DMS 273 treated with DMSO at 0.1 percent for 48 hours (cell line): Measurements from ENCODE around the gene RCSD1.

ENCODE experiments used
- DNase-seq: peaks from one replicate; lab custom pipeline; 2025; lab: John Stamatoyannopoulos, UW

The RCSD1 gene

DNA sequence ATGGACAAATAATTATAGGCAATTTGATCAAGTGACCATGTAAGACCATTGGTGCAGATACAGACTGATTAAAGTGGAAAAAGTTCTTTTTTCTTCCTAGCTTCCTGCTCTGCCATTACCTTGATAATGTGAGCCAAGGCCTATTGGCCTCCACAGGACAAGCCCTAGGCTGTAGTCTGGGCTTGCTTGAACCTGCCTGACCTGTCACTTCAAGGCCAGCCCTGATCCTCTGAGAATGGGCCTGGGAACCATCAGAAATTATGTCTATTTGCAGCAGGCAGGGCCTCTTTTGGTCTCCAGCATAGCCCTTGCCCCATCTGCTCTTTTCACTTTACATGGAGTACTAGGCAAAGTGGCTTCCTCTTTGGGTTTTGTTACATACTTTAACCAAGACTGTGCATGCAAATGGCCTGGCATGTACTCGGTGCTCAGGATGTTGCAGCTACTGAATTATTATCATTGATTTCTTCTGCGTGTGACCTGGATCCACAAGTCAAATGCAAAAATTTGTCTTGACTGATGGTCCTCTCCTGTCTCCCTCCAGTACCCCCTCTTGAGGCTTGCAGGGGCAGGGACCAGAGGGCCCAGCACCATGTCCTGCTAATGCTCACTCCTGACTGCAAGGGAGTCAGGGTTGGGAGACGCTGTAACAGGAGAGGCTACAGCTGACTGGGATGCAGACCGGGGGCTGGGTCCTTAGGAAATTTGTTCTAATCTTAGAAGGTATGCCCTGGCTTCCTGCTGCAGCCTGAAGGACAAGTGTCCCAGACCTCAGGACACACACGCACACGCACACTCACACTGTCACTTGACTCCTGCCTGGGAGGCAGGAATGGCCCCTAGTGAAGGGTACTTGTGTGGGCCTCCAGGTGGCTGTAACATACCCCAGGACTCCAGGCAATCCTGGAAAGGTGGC lies 39.4 kb downstream of the RCSD1 start:
- no peak for DNase-seq

GRCh38 chr1:167670563-167670962 lies 40.5 kb downstream of the RCSD1 start:
- no peak for DNase-seq

DNA sequence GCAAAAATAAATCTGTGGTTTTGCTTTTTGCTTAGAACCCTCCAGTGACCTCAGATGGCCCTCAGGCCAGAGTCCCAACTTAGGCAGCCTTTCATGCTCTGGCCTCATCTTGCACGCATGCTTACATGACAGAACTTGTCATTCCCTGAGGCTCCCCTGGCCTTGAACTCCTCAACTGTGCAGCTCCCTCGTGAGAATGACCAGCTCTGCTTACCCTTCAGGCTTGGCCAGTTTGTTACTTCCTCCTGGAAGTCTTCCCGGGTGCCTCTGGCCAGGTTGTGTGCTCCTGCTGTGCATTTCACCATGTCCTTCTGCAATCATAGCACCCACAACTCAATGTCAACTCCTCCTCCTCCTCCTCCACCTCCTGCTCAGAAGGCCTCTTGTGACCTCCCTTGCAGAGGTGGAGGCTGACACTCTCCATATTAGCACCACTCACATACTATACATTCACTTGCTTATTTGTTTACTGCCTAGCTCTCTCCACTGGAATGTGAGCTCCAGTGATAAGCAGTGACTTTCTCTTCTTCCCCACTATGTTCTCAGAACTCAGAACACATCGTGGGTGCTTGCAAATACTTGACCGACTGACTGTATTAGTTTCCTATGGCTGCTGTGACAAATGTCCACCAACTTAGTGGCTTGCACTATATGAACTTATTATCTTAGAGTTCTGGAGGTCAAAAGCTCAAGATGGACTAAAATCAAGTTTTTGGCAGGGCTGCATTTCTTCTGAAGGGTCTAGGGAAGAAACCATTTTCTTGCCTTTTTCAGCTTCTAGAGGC lies 41.9 kb downstream of the RCSD1 start:
- DNase-seq: no peak

DNA sequence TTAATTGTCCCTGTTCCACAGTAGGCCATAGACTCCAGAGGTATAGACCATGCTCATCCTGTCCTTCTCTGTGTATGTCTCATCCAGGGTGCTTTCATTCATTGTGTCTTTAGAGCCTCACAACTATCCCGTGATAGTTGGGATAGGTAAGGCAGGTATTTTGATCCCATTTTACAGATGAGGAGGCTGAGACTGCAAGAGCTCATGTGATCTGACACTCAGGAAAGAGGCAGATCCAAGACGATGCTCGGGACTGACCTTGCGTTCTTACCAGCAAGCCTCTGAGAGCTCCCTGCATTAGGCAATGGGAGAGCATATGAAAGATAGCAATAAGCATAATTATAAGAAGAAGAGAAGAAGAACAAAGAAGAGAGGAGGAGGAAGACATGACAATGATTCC lies 42.8 kb downstream of the RCSD1 start:
- no peak for DNase-seq

DNA sequence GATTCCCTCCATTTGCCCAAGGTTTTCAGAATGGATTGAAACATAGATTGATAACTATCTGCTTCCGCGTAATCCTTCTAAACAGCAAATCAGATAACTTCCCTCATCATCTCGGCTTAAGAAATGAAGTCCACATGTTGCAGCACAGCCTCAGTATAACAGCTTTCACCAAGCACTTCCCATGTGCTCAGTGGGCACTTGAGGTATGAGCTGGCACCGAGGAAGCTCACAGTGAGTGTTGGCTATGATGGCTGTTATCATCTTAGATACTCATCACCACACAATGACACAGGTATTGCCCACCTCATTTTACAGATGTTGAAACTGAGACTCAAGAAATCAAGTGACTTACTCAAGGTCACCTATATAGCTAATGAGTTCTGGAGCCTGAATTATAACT lies 43.2 kb downstream of the RCSD1 start:
- DNase-seq: no peak

- no peak for DNase-seq
Observed at GRCh38 chr1:167674156-167674555, 44.1 kb downstream of the RCSD1 start.

DNA sequence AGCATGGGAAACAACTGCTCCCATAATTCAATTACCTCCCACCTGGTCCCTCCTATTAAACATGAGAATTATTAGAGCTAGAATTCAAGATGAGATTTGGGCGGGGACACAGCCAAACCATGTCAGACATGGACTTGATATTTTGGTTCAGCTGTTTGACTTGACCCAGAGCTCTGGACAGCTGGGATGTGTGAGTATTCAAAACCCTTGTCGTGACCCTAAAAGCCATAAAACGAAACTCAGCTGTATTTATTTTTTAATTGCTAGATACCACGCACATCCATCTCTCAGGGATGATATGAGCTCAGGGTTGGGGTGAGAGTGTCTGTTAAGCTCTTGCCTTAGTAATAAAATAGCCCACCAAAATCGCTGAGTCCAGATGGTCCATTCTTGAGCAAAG lies 45.4 kb downstream of the RCSD1 start:
- no peak for DNase-seq

DNA sequence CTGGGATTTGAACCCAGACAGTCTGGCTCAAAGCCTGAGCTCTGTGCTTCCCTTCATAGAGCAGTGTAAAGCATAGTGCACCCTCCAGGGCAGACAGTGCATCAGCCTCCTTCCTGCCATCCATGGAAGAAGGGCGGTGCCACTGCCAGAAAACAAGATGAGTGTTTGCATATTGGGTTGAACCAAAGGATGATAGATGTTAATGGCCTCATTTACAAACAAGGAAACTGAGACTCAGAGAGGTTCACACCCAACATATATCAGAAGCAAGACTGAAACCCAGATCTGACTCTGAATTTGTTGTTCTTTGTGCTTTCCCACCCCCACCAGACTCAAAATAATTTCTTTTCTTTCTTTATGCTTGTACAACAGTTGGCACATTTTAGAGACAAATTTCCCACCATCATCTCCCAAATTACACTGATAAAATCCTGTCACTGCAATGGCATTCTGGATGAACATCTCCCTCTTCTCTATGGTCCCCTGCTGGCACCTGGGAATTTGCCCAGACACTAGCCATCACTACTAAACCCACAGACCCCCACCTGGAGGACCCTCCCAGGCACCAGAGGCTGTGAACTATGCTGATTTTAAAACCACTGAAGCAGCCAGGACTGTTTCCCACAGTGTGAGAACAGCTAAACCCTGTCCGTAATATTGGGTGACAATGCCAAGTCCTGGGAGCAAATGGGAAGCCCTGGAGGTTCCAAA lies 46.3 kb downstream of the RCSD1 start:
- no peak for DNase-seq

DNA sequence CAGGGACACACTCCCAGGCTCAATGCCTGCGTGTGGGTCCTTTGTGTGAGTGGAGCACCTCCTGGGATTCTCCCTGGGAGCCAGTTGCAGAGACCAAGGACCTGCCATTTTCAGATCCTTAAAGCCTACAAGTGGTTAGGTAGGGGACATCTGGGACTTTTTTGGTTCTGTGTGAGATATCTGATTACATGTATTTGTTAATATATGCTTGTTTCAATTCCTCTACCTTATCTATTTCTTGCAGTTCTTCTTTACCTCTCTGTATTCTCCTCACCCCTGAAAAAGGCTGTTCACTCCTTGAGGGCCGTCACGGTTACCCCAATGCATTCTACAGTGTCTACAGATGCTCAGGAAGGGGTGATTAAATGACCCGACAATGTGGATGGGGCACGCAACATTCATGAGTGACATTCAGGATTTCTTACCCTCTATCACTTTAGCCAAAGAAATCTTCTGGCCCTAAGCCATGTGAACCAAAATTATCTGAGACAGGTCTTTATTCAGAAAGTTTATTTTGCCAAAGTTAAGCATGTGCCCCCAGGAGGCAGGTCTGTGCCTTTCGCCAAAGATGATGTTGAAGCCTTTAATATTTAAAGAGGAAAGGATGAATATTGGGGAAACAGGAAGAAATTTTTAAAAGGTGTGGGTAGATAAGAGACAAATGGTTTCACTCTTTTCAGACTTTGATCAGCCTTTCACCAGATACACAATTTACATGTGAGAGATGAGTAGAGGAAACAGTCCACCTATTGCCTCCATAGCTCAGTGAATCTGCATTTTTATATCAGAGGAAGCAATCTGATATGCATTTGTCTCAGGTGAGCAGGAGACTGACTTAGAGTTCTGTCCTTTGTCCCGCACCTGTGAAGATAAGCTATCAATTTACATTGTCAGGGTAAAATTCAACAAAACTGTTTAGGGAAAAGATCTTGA lies 47.1 kb downstream of the RCSD1 start:
- no peak for DNase-seq

DNA sequence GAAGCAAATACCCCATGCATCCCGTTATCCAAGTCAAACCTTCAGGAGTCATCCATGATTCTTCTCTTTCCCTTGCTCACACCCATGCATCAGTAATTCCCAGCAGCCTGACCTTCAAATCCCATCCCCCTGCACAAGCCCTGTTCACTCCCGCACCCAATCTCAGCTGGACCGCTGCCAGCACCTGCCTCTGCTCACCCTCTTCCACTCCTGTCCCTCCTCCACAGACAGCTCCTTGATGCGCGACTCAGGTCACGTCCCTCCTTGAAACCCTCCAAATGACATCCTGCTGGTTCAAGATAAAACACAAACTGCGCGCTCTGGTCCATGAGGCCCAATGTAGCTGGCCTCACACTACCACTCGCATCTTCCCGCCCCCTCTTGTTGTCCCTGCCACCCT lies 48.4 kb downstream of the RCSD1 start:
- DNase-seq: no peak

GRCh38 chr1:167678838-167679237 lies 48.8 kb downstream of the RCSD1 start:
- DNase-seq: no peak

DNA sequence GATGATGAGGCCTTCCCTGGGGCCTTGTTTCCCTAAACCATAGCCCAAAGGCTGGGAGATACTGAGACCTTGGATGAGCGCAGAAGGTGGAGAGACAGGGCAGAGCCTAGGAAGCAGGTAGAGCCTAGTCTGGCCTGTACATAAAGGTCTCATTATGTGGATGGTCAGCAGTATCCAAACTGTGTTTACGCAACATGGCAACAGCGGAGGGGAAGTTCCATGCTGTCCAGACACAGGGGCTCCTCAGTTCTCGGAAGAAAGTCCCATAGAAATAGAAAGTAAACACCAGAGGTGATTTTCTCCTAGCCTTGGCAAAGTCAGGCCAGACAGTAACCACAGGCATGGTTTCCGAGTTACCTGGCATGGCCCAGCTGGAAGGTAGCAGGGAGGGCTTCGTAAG lies 49.7 kb downstream of the RCSD1 start:
- DNase-seq: no peak

DNA sequence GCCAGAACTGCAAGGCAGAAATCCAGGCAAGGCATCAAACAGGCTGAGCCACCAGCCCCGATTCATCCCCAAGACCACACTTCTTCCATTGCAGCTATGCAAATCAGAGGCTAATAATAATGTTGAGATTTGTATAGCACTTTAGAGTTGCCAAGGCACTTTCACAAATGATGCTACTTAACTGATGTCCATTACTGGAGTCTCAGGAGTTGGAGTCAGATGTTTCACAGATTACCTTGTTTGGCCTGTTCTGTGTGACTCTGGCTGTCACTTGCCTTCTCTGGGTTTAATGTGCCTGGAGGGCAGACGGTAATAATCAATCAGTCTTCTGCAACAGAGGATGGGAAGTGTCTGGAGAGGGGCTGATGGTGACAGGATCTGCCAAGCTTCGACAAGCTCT lies 51.0 kb downstream of the RCSD1 start:
- DNase-seq: no peak

- no peak for DNase-seq
Observed at GRCh38 chr1:167681451-167682098, 51.5 kb downstream of the RCSD1 start.

GRCh38 chr1:167683226-167683625 lies 53.2 kb downstream of the RCSD1 start:
- DNase-seq: no peak

DNA sequence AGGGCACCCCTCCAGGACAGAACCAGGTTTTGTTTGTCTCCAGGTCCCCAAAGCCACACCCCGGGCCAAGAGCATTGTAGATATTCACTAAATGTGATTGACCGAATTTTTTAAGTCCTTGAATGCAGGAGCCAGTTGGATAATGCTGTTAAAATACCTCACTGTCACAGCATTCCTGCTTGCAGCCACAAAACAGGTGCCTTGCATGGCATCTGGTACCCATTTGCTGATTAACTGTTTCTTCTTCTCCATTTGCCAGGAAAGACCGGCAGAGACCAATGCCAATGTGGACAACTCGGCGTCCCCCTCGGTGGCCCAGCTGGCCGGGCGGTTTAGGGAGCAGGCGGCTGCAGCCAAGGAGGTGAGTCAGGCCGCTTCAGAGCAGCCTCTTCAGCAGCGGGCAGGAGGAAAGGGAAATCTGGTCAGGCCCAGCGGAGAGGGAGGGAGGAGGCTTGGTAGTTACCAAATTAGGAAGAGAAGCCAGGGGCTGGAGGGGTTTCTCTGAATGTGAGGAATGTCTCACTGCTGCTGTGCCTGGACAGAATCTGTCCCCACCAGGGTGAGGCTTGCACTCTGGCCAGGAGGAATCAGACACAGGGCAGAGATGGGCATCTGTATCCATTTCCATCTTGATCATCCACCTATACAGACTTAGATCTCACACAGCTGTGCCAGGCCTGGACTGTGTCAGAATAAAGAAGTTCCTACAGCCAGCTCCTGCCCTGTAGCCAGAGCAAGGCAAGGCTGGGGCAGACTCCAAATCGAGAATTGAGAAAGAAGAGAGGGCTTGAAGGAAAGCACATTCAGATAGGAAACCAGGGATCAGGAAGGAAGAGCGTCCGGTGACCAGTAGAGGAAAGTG lies 53.8 kb downstream of the RCSD1 start:
- no peak for DNase-seq

GRCh38 chr1:167685844-167686243 lies 55.8 kb downstream of the RCSD1 start:
- no peak for DNase-seq

- DNase-seq: peak; percentile 18
Observed at GRCh38 chr1:167687919-167688519, 58.0 kb downstream of the RCSD1 start.

DNA sequence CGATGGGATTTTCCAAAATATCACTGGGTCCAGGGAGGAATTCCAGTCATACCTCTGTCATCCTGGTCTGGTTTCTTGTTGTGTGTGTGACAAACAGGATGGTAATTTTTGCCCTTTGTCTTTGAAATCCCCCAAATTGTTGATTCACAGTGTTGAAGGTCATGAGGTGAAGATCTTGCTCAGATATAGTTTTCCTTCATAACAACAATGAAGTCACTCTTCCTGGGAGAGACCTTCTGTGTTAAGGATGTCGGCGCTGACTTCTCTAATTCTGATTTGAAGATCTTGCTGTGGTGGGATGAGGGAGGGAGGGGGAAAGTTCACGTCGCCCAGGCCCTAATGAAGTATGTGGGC lies 59.5 kb downstream of the RCSD1 start:
- no peak for DNase-seq

DNA sequence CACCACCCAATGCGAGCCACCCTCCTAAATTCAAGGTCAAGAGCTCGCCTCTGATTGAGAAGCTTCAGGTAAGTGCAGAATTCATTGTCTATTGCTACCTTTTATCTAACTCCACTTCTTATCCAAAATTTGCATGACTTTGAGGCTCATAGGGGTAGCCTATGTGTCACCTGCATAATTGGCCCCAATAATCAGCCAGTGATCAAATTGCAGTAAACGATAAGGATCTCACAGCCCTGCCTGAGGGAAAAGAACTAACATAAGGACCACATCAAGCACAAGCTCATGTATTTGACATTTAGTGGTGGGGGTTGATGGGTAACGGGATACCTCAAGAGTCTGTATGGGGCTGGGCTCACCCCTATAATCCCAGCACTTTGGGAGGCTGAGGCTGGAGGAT lies 60.0 kb downstream of the RCSD1 start:
- no peak for DNase-seq
